Sigmoid colon (tissue), 7 donors: ENCODE data around the gene ABI3. TPM values are rescaled to one million over a fixed set of nuclear protein-coding genes. Genes with fewer than 3 reads are reported as not detected.
"Not testable (repeated sequence)": the region's sequence is repeated elsewhere in the genome, so short reads cannot be mapped to it uniquely, and the experiment has no call there.

Source experiments
- DNase-seq: peaks from one replicate; pipeline ENCODE4 v3.0.0-alpha.2; 2019
- H3K27ac ChIP-seq, 4 donors: fragments of 200-600 bp; sonication (generic); one replicate each; pipeline ENCODE4 v1.5.1; 2016 to 2019; ENCODE audit warnings: mild to moderate bottlenecking in 1 of 4
- H3K27me3 ChIP-seq, 3 donors: fragments of 200-600 bp; sonication (generic); one replicate each; pipeline ENCODE4 v1.5.1; 2019; ENCODE audit warnings: mild to moderate bottlenecking in 1 of 3
- H3K36me3 ChIP-seq, 4 donors: fragments of 200-600 bp; sonication (generic); one replicate each; pipeline ENCODE4 v1.5.1; 2016 to 2019
- H3K4me1 ChIP-seq, 4 donors: fragments of 200-600 bp; sonication (generic); one replicate each; pipeline ENCODE4 v1.5.1; 2017 to 2019
- H3K4me3 ChIP-seq, 4 donors: fragments of 200-600 bp; sonication (generic); one replicate each; pipeline ENCODE4 v1.5.1; 2017 to 2019; ENCODE audit warnings: mild to moderate bottlenecking in 2 of 4, moderate library complexity in 1 of 4
- H3K9me3 ChIP-seq, 4 donors: fragments of 200-600 bp in 3 of 4; sonication (generic) in 3 of 4; one replicate each; pipeline versions ENCODE4 v1.5.1 to v1.6.1; 2013 to 2019
- CTCF ChIP-seq, 4 experiments: fragments of 450-650 bp in 3 of 4; fragments of 200-600 bp in 1 of 4; IDR thresholded peaks; one replicate each; pipeline ENCODE4 v1.5.1; 2016 to 2019; ENCODE audit warnings: antibody characterized with exemption in 4 of 4, mild to moderate bottlenecking in 3 of 4, moderate library complexity in 2 of 4
- EP300 ChIP-seq, 4 donors: sonication (generic); formaldehyde crosslinking; IDR thresholded peaks; one replicate each; pipeline ENCODE4 v1.6.1; 2017; ENCODE audit warnings: antibody characterized with exemption in 4 of 4
- POLR2A ChIP-seq, 2 donors: fragments of 450-650 bp; IDR thresholded peaks; one replicate each; pipeline ENCODE4 v1.6.1; 2016; ENCODE audit warnings: antibody characterized with exemption in 2 of 2, mild to moderate bottlenecking in 2 of 2, moderate library complexity in 2 of 2
- POLR2AphosphoS5 ChIP-seq, 4 donors: sonication (generic); formaldehyde crosslinking; IDR thresholded peaks; one replicate each; pipeline ENCODE4 v1.6.1; 2017; ENCODE audit warnings: antibody characterized with exemption in 4 of 4
- WGBS, 2 donors: extraction: QIAGEN DNeasy Blood & Tissue Kit; methylation state at CpG; one replicate each; pipeline ENCODE4 v1.1.7; 2013; 5-methylcytosine and 5-hydroxymethylcytosine counted together
- intact Hi-C: fragments of 100-400 bp; cut with DNase I; formaldehyde crosslinking; loops from one replicate; pipeline ENCODE4 v1.15.1; 2023
- polyA plus RNA-seq, 3 donors: library from polyadenylated mRNA; stranded (reverse); fragments of 200-250 nt; gene quantifications; one replicate each; pipeline ENCODE4 v1.2.3, GENCODE V29; 2013
- total RNA-seq, 4 donors: library from RNA; depleted of rRNA; stranded (reverse); fragments of >200 nt; gene quantifications; one replicate each; pipeline ENCODE4 v1.1.0, GENCODE V29; 2016
- donor health status: healthy with polysubstance abuse.
- donor health status: Bipolar disorder and iron deficiency.
- donor health status: healthy.

Gene ABI3
- total and polyA plus RNA-seq, 7 donors: 1.8 to 16.0 (median 7.1) TPM

GRCh38 chr17:49183801-49184200, 26.7 kb upstream of the ABI3 start:
- Histone ChIP-seq H3K27ac (no peak overlapping the region), H3K9me3 (no peaks in the 10 kb centered on the region), H3K27me3 (no peaks in the 10 kb centered on the region), H3K4me3 (no peak overlapping the region), H3K4me1 (no peaks in the 10 kb centered on the region), H3K36me3 (no peaks in the 10 kb centered on the region)
- 86 to 96% methylated on average over 7 of the region's 7 CpGs for WGBS, 2 donors
- DNase-seq: no peak
- intact Hi-C loops: no loop called here
- TF ChIP-seq POLR2A (IDR thresholded peaks at IDR 0.05): no peak
- no peak for TF ChIP-seq CTCF (IDR thresholded peaks at IDR 0.05)
- TF ChIP-seq EP300 (IDR thresholded peaks at IDR 0.05): no peak
- TF ChIP-seq POLR2AphosphoS5 (IDR thresholded peaks at IDR 0.05): no peak

GRCh38 chr17:49184522-49184921, 26.0 kb upstream of the ABI3 start:
- intact Hi-C loops, H3K4me1 ChIP-seq, H3K27me3 ChIP-seq, H3K27ac ChIP-seq, DNase-seq, H3K9me3 ChIP-seq, H3K36me3 ChIP-seq, H3K4me3 ChIP-seq: not testable (repeated sequence)

GRCh38 chr17:49185381-49185780, 25.1 kb upstream of the ABI3 start:
- H3K4me1 ChIP-seq: not testable (repeated sequence)

GRCh38 chr17:49187301-49187700, 23.2 kb upstream of the ABI3 start:
- no peak for TF ChIP-seq POLR2AphosphoS5 (IDR thresholded peaks at IDR 0.05)
- TF ChIP-seq EP300 (IDR thresholded peaks at IDR 0.05): no peak
- no peak for TF ChIP-seq CTCF (IDR thresholded peaks at IDR 0.05)
- no peak for TF ChIP-seq POLR2A (IDR thresholded peaks at IDR 0.05)
- no peak overlapping the region for H3K27ac ChIP-seq
- intact Hi-C loops: no loop called here
- WGBS, 2 donors: 88 to 90% methylated on average over 3 of the region's 3 CpGs
- no peaks in the 10 kb centered on the region for H3K27me3 ChIP-seq
- DNase-seq: no peak
- H3K4me3 ChIP-seq: no peak overlapping the region
- peaks cover 0 to 11% (median 4%) of the 10 kb centered on the region in 4 donors for H3K4me1 ChIP-seq
- H3K9me3 ChIP-seq: no peaks in the 10 kb centered on the region
- H3K36me3 ChIP-seq: no peaks in the 10 kb centered on the region

More at GRCh38 chr17:49185381-49185780, 25.1 kb upstream of the ABI3 start:
- H3K27ac ChIP-seq, H3K9me3 ChIP-seq, DNase-seq, H3K27me3 ChIP-seq, intact Hi-C loops, H3K4me3 ChIP-seq, H3K36me3 ChIP-seq: not testable (repeated sequence)
- WGBS, 2 donors: 92 to 94% methylated on average over 1 of the region's 1 CpG

- TF ChIP-seq POLR2AphosphoS5 (IDR thresholded peaks at IDR 0.05) (no peak), POLR2A (IDR thresholded peaks at IDR 0.05) (no peak), CTCF (IDR thresholded peaks at IDR 0.05) (no peak)
- WGBS, 2 donors: 29 to 60% methylated on average over 4 of the region's 4 CpGs
- intact Hi-C loops: loop anchor here (5.0 to 10.0 kb wide), 3 partner anchors 36 to 286 kb away; partner anchors contain the start of genes PHB1 and UBE2Z
- Histone ChIP-seq H3K4me3 (no peak overlapping the region), H3K9me3 (no peaks in the 10 kb centered on the region), H3K27ac (peak overlapping the region in 1 of 4 donors; percentile 99), H3K4me1 (peaks cover 7 to 19% (median 14%) of the 10 kb centered on the region in 4 donors), H3K27me3 (no peaks in the 10 kb centered on the region), H3K36me3 (no peaks in the 10 kb centered on the region)
- no peak for DNase-seq
Observed at GRCh38 chr17:49190932-49191331, 19.6 kb upstream of the ABI3 start.

- Histone ChIP-seq H3K27me3 (no peaks in the 10 kb centered on the region), H3K9me3 (no peaks in the 10 kb centered on the region), H3K36me3 (no peaks in the 10 kb centered on the region), H3K27ac (peak overlapping the region; percentile 87 to 99 (median 96)), H3K4me3 (peak overlapping the region; percentile 56 to 88 (median 78)), H3K4me1 (peaks cover 7 to 19% (median 14%) of the 10 kb centered on the region in 4 donors)
- no peak for TF ChIP-seq EP300 (IDR thresholded peaks at IDR 0.05)
- TF ChIP-seq POLR2A (IDR thresholded peaks at IDR 0.05): no peak
- no peak for TF ChIP-seq CTCF (IDR thresholded peaks at IDR 0.05)
- no peak for TF ChIP-seq POLR2AphosphoS5 (IDR thresholded peaks at IDR 0.05)
- intact Hi-C loops: loop anchor here (5.0 to 10.0 kb wide), 3 partner anchors 36 to 287 kb away; partner anchors contain the start of genes PHB1 and UBE2Z
- 1 to 6% methylated on average over 8 of the region's 8 CpGs for WGBS, 2 donors
- no peak for DNase-seq
Observed at GRCh38 chr17:49191409-49191916, 19.0 kb upstream of the ABI3 start.
